PC-3 (cell line): ENCODE results near the gene MUL1.

ENCODE experiments used
- EZH2 ChIP-seq: fragments of 300-600 bp; sonication (generic); IDR thresholded peaks from one replicate; pipeline ENCODE4 v1.6.1; 2017; ENCODE audit warnings: antibody characterized with exemption, mild to moderate bottlenecking, low read length; ENCODE audit not compliant: unreplicated experiment
- EZH2phosphoT487 ChIP-seq: fragments of 300-600 bp; sonication (generic); IDR thresholded peaks from 2 replicates; pipeline ENCODE4 v1.6.1; 2018; ENCODE audit warnings: mild to moderate bottlenecking, antibody characterized with exemption, low read length, borderline replicate concordance
- TF ChIP-seq, protein P1 (sequence below): fragments of 300-600 bp; sonication (generic); conservative IDR thresholded peaks from 2 replicates; pipeline ENCODE4 v1.5.1; 2017; ENCODE audit warnings: antibody characterized with exemption, low read depth, mild to moderate bottlenecking, low read length

DNA sequence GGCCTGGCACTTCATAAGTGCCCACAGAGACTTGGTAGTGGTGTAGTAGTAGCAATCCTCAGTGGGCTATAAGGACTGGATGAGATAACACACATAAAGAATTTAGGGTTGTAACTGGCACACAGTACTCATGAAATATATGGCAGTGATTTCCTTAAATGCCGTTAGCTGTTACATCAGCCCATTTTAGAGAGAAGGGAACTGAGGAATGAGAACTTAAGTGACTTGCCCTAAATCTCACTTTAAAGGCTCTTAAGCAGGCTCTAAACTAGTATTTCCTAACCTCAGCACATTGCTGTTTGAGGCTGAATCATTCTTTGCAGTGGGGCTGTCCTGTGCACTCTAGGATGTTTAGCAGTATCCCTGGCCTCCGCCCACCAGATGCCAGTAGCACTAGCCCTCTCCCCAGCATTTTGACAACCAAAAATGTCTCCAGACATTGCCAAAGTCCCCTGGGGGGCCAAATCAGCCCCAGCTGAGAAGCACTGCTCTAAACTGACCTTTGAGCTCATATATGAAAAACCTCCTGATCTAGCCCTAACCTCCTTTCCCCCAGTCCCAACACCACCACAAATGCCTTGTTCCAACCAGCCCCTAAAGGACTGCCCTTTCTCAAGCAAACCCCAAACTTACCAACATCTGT, 33.5 kb downstream of the MUL1 start:
- TF ChIP-seq, protein P1, sequence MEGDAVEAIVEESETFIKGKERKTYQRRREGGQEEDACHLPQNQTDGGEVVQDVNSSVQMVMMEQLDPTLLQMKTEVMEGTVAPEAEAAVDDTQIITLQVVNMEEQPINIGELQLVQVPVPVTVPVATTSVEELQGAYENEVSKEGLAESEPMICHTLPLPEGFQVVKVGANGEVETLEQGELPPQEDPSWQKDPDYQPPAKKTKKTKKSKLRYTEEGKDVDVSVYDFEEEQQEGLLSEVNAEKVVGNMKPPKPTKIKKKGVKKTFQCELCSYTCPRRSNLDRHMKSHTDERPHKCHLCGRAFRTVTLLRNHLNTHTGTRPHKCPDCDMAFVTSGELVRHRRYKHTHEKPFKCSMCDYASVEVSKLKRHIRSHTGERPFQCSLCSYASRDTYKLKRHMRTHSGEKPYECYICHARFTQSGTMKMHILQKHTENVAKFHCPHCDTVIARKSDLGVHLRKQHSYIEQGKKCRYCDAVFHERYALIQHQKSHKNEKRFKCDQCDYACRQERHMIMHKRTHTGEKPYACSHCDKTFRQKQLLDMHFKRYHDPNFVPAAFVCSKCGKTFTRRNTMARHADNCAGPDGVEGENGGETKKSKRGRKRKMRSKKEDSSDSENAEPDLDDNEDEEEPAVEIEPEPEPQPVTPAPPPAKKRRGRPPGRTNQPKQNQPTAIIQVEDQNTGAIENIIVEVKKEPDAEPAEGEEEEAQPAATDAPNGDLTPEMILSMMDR, result no peak
- TF ChIP-seq EZH2 (no peak), EZH2phosphoT487 (no peak)
